Gastrocnemius medialis (tissue), 4 donors: ENCODE measurements around the gene FOXF1.

Source experiments
- CTCF ChIP-seq, 5 experiments: fragments of 450-650 bp in 3 of 5; fragments of 200-600 bp in 2 of 5; sonication (generic) in 2 of 5; IDR thresholded peaks in 4 of 5; conservative IDR thresholded peaks in 1 of 5; 1 replicate in 4 of 5; 2 replicates in 1 of 5; pipeline ENCODE4 v1.5.1; 2016 to 2019; ENCODE audit warnings: antibody characterized with exemption in 5 of 5, mild to moderate bottlenecking in 3 of 5, moderate library complexity in 3 of 5
- POLR2A ChIP-seq, 2 donors: fragments of 450-650 bp; IDR thresholded peaks; one replicate each; pipeline ENCODE4 v1.6.1; 2017; ENCODE audit warnings: antibody characterized with exemption in 2 of 2, mild to moderate bottlenecking in 2 of 2, moderate library complexity in 2 of 2

GRCh38 chr16:86528061-86528929, 18.0 kb downstream of the FOXF1 start:
- TF ChIP-seq CTCF (IDR thresholded peaks at IDR 0.05 in 4 of 5, conservative IDR thresholded peaks at IDR 0.05 in 1 of 5) (no peak), POLR2A (IDR thresholded peaks at IDR 0.05) (no peak)
